Tibial nerve (tissue), 4 donors: Measurements from ENCODE around the gene TMEM266. TPM values are rescaled to one million over a fixed set of nuclear protein-coding genes. Genes with fewer than 3 reads are reported as not detected.

Source experiments
- DNase-seq, 2 donors: peaks; one replicate each; pipeline ENCODE4 v3.0.0-alpha.2; 2019; ENCODE audit warnings: low spot score in 2 of 2
- H3K27ac ChIP-seq, 4 donors: fragments of 200-600 bp; sonication (generic) in 3 of 4; one replicate each; pipeline ENCODE4 v1.5.1; 2017 to 2019; ENCODE audit warnings: mild to moderate bottlenecking in 1 of 4
- H3K27me3 ChIP-seq, 2 donors: fragments of 200-600 bp; sonication (generic) in 1 of 2; one replicate each; pipeline versions ENCODE4 v1.5.1 to v1.6.0; 2017 to 2019
- H3K36me3 ChIP-seq, 3 donors: fragments of 200-600 bp; sonication (generic); one replicate each; pipeline ENCODE4 v1.5.1; 2018 to 2019
- H3K4me1 ChIP-seq, 4 donors: fragments of 200-600 bp; sonication (generic) in 3 of 4; one replicate each; pipeline ENCODE4 v1.5.1; 2017 to 2019
- H3K4me3 ChIP-seq, 4 donors: fragments of 200-600 bp; sonication (generic) in 3 of 4; one replicate each; pipeline ENCODE4 v1.5.1; 2017 to 2019; ENCODE audit warnings: mild to moderate bottlenecking in 1 of 4, moderate library complexity in 1 of 4
- H3K9me3 ChIP-seq, 4 donors: fragments of 200-600 bp; sonication (generic) in 3 of 4; one replicate each; pipeline ENCODE4 v1.5.1; 2017 to 2019
- CTCF ChIP-seq, 5 experiments: fragments of 200-600 bp in 3 of 5; fragments of 450-650 bp in 2 of 5; sonication (generic) in 3 of 5; IDR thresholded peaks; one replicate each; pipeline ENCODE4 v1.5.1; 2016 to 2019; ENCODE audit warnings: antibody characterized with exemption in 5 of 5, mild to moderate bottlenecking in 3 of 5, moderate library complexity in 2 of 5
- EP300 ChIP-seq, 2 donors: sonication (generic); formaldehyde crosslinking; IDR thresholded peaks; one replicate each; pipeline ENCODE4 v1.6.1; 2017; ENCODE audit warnings: antibody characterized with exemption in 2 of 2, mild to moderate bottlenecking in 1 of 2
- POLR2A ChIP-seq, 2 donors: fragments of 450-650 bp; IDR thresholded peaks; one replicate each; pipeline ENCODE4 v1.6.1; 2017; ENCODE audit warnings: antibody characterized with exemption in 2 of 2, mild to moderate bottlenecking in 2 of 2, moderate library complexity in 2 of 2
- WGBS, 2 donors: methylation state at CpG; one replicate each; pipeline ENCODE4 v1.1.5; 2018; 5-methylcytosine and 5-hydroxymethylcytosine counted together
- total RNA-seq, 4 donors: library from RNA; depleted of rRNA; stranded (reverse); fragments of >200 nt; gene quantifications; one replicate each; pipeline ENCODE4 v1.1.0, GENCODE V29; 2016

Gene TMEM266
- total RNA-seq, 4 donors from 2014 or later = 0.30 to 0.42 TPM; not detected in 2

- no peak for DNase-seq
- Histone ChIP-seq H3K4me1 (peaks cover 0 to 19% (median 4%) of the 10 kb centered on the region in 4 donors), H3K9me3 (no peaks in the 10 kb centered on the region), H3K27me3 (peaks cover 0 to 42% of the 10 kb centered on the region in 2 donors), H3K4me3 (no peak overlapping the region), H3K36me3 (no peaks in the 10 kb centered on the region), H3K27ac (no peak overlapping the region)
- TF ChIP-seq EP300 (IDR thresholded peaks at IDR 0.05) = no peak
- TF ChIP-seq POLR2A (IDR thresholded peaks at IDR 0.05) = no peak
- TF ChIP-seq CTCF (IDR thresholded peaks at IDR 0.05) = no peak
- WGBS, 2 donors = 64 to 66% methylated on average over 2 of the region's 2 CpGs
Measured at GRCh38 chr15:76189106-76189505, 129.3 kb downstream of the TMEM266 start.

GRCh38 chr15:76190070-76190564 is 130.3 kb downstream of the TMEM266 start:
- TF ChIP-seq POLR2A (IDR thresholded peaks at IDR 0.05) = no peak
- no peak for TF ChIP-seq EP300 (IDR thresholded peaks at IDR 0.05)
- no peak for TF ChIP-seq CTCF (IDR thresholded peaks at IDR 0.05)
- Histone ChIP-seq H3K4me3 (no peak overlapping the region), H3K27ac (no peak overlapping the region), H3K4me1 (peaks cover 0 to 19% (median 4%) of the 10 kb centered on the region in 4 donors), H3K27me3 (peaks cover 0 to 42% of the 10 kb centered on the region in 2 donors), H3K36me3 (no peaks in the 10 kb centered on the region), H3K9me3 (no peaks in the 10 kb centered on the region)
- 57% methylated on average over 12 of the region's 12 CpGs for WGBS, 2 donors
- no peak for DNase-seq

GRCh38 chr15:76190751-76191538 is 131.2 kb downstream of the TMEM266 start:
- H3K27ac ChIP-seq = no peak overlapping the region
- H3K9me3 ChIP-seq = no peaks in the 10 kb centered on the region
- TF ChIP-seq EP300 (IDR thresholded peaks at IDR 0.05) = no peak
- TF ChIP-seq CTCF (IDR thresholded peaks at IDR 0.05) = peak; percentile 76 to 81 (median 77)
- H3K4me1 ChIP-seq = peaks cover 0 to 19% (median 4%) of the 10 kb centered on the region in 4 donors
- WGBS, 2 donors = 22 to 24% methylated on average over 26 to 34 of the region's 34 CpGs
- no peaks in the 10 kb centered on the region for H3K36me3 ChIP-seq
- DNase-seq = peak; percentile 56 to 68
- peaks cover 0 to 42% of the 10 kb centered on the region in 2 donors for H3K27me3 ChIP-seq
- peak overlapping the region in 1 of 4 donors; percentile 19 for H3K4me3 ChIP-seq

GRCh38 chr15:76191539-76192244 is 131.9 kb downstream of the TMEM266 start:
- peaks cover 0 to 42% of the 10 kb centered on the region in 2 donors for H3K27me3 ChIP-seq
- TF ChIP-seq CTCF (IDR thresholded peaks at IDR 0.05) = no peak
- no peak for TF ChIP-seq POLR2A (IDR thresholded peaks at IDR 0.05)
- no peak for TF ChIP-seq EP300 (IDR thresholded peaks at IDR 0.05)
- DNase-seq = no peak

GRCh38 chr15:76192715-76193114 is 132.9 kb downstream of the TMEM266 start:
- no peaks in the 10 kb centered on the region for H3K9me3 ChIP-seq
- TF ChIP-seq EP300 (IDR thresholded peaks at IDR 0.05) (no peak), CTCF (IDR thresholded peaks at IDR 0.05) (no peak), POLR2A (IDR thresholded peaks at IDR 0.05) (no peak)
- DNase-seq = no peak
- H3K36me3 ChIP-seq = no peaks in the 10 kb centered on the region
- H3K4me1 ChIP-seq = peaks cover 0 to 31% (median 6%) of the 10 kb centered on the region in 4 donors
- WGBS, 2 donors = 81 to 83% methylated on average over 2 of the region's 8 CpGs
- no peak overlapping the region for H3K4me3 ChIP-seq
- no peak overlapping the region for H3K27ac ChIP-seq
- peaks cover 0 to 42% of the 10 kb centered on the region in 2 donors for H3K27me3 ChIP-seq

More at GRCh38 chr15:76191539-76192244, 131.9 kb downstream of the TMEM266 start:
- WGBS, 2 donors = 52 to 61% methylated on average over 52 to 54 of the region's 55 CpGs
- Histone ChIP-seq H3K9me3 (no peaks in the 10 kb centered on the region), H3K27ac (no peak overlapping the region), H3K4me3 (no peak overlapping the region), H3K36me3 (no peaks in the 10 kb centered on the region), H3K4me1 (peaks cover 0 to 25% (median 6%) of the 10 kb centered on the region in 4 donors)
